K562 (cell line): ENCODE results near the gene PTCH2. TPM values are rescaled to one million over a fixed set of nuclear protein-coding genes. Genes with fewer than 3 reads are reported as not detected.

Experiments
- ELF2 ChIP-seq: fragments of 250-450 bp; sonication (Bioruptor Pico); IDR thresholded peaks from 2 replicates; pipeline ENCODE4 v1.5.0; 2021; ENCODE audit warnings: mild to moderate bottlenecking
- IRF2 ChIP-seq: sonication (generic); formaldehyde crosslinking; IDR thresholded peaks from 2 replicates; pipeline ENCODE4 v1.8.1; 2022; ENCODE audit warnings: mild to moderate bottlenecking, missing genetic modification reagents
- KLF13 ChIP-seq: fragments of 450-650 bp; IDR thresholded peaks from 2 replicates; pipeline ENCODE4 v1.6.1; 2016; ENCODE audit warnings: missing genetic modification characterization, low read depth, mild to moderate bottlenecking, missing compliant biosample characterization, moderate library complexity, borderline replicate concordance
- POLR2AphosphoS2 ChIP-seq: IDR thresholded peaks from 2 replicates; pipeline ENCODE4 v1.6.1; 2012; ENCODE audit warnings: low read length, improper control_type of control experiment
- SAFB ChIP-seq: fragments of 200-400 bp; formaldehyde crosslinking; IDR thresholded peaks from 2 replicates; pipeline ENCODE4 v1.6.1; 2017; ENCODE audit warnings: low read depth, low read length, borderline replicate concordance
- SUPT5H ChIP-seq: fragments of 450-650 bp; IDR thresholded peaks from 2 replicates; pipeline ENCODE4 v1.6.1; 2016
- ZNF436 ChIP-seq: fragments of 250-450, 450-650 bp; sonication (Bioruptor Pico); formaldehyde crosslinking; IDR thresholded peaks from 2 replicates; pipeline ENCODE4 v1.7.0; 2020; ENCODE audit warnings: mild to moderate bottlenecking
- ZNF592 ChIP-seq: fragments of 450-650 bp; IDR thresholded peaks from 2 replicates; pipeline ENCODE4 v1.6.1; 2017; ENCODE audit warnings: antibody characterized with exemption, mild to moderate bottlenecking
- polyA plus RNA-seq, 8 experiments: library from polyadenylated mRNA; depleted of rRNA in 4 of 8; stranded (reverse) in 5 of 8; unstranded in 3 of 8; fragments of >200 nt; fragmentation: Nextera tagmentation in 2 of 8; fragmentation: Illumina TruSeq in 1 of 8; extraction: Ambion mirVana in 2 of 8; extraction: Trizol in 1 of 8; gene quantifications; 2 replicates each; pipeline versions ENCODE4 v1.2.1 to v1.2.3, GENCODE V29; 2011 to 2014; ENCODE audit warnings: inconsistent platforms in 1 of 8, missing spikeins in 1 of 8
- total RNA-seq, 7 experiments: library from RNA; depleted of rRNA in 6 of 7; stranded (reverse); fragments of >200 nt in 6 of 7; fragmentation: Illumina TruSeq in 2 of 7; extraction: Trizol in 2 of 7; gene quantifications; 2 replicates each; pipeline versions ENCODE4 v1.2.1 to v1.2.3, GENCODE V29; 2011 to 2021; ENCODE audit warnings: low replicate concordance in 1 of 7
- TF ChIP-seq, protein P1 (sequence below): fragments of 250-450 bp; sonication (Bioruptor Pico); IDR thresholded peaks from 2 replicates; pipeline ENCODE4 v1.9.0; 2021; ENCODE audit warnings: mild to moderate bottlenecking, inconsistent platforms
- TF ChIP-seq, protein P2 (sequence below): sonication (generic); formaldehyde crosslinking; IDR thresholded peaks from 2 replicates; pipeline ENCODE4 v1.8.1; 2023; ENCODE audit warnings: missing genetic modification reagents, mild to moderate bottlenecking, borderline replicate concordance

PTCH2 gene
- total and polyA plus RNA-seq, 9 of the 15 experiments (the other 6 are each of a cell fraction or from before 2014, with no cell fraction given): 0.15 to 27.3 (median 0.48) TPM; not detected in 1

DNA sequence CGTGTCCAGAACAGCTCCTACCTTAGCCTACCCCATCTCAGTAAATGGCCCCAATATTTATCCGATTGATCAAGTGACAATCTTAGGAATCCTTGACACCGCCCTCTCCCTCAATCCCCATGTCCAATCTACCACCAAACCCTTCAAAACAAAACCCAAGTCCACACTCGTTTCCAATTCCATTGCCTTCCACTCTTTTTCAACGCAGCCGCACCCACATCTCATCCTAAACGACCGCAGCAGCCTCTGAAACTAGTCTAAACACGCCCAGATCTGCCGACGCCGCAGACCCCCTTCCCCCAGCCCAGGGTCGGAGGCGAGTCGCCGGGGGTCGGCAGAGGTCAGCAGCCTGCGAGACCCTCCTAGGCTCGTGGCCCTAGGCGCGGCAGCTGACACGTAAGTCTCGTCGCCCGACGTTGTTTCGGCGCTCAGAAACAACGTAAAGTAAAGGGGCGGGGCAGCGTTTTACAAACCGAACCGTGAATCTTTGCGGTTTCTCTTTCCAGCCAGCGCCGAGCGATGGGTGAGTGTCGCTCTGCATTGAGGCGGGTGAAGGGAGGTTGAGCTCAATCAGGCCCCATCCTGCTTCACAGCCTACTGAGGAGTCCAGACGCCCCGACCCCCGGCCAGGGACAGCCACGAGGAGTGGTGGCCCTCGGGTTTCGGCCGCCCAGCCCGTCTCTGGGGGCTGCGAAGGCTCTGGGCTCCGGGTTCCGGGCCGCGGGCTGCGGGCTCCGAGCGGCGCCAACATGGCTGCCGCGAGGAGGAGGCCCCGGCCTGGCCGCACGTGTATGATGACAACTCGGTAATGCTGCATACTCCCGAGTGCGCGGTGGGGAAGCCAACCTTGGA, 67.7 kb downstream of the PTCH2 start, which contains the start of gene RPS8 (continued):
- peak; percentile 87 for TF ChIP-seq ZNF592
- TF ChIP-seq, protein P1, sequence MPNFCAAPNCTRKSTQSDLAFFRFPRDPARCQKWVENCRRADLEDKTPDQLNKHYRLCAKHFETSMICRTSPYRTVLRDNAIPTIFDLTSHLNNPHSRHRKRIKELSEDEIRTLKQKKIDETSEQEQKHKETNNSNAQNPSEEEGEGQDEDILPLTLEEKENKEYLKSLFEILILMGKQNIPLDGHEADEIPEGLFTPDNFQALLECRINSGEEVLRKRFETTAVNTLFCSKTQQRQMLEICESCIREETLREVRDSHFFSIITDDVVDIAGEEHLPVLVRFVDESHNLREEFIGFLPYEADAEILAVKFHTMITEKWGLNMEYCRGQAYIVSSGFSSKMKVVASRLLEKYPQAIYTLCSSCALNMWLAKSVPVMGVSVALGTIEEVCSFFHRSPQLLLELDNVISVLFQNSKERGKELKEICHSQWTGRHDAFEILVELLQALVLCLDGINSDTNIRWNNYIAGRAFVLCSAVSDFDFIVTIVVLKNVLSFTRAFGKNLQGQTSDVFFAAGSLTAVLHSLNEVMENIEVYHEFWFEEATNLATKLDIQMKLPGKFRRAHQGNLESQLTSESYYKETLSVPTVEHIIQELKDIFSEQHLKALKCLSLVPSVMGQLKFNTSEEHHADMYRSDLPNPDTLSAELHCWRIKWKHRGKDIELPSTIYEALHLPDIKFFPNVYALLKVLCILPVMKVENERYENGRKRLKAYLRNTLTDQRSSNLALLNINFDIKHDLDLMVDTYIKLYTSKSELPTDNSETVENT (CRISPR knock-in tag): peak; percentile 87
- TF ChIP-seq ZNF436 (CRISPR knock-in tag): peak; percentile 47; the same call in 1 of the 2 replicates
- TF ChIP-seq SAFB: no peak
- TF ChIP-seq IRF2 (CRISPR knock-in tag): 0 out of 2 replicates have a peak, but pooled peaks have one; percentile 34
- TF ChIP-seq KLF13 (tag): peak; percentile 98
- peak; percentile 91 for TF ChIP-seq POLR2AphosphoS2
- peak; percentile 46; the same call in 1 of the 2 replicates for TF ChIP-seq ELF2 (CRISPR knock-in tag)
- TF ChIP-seq SUPT5H: peak; percentile 100
- TF ChIP-seq, protein P2, sequence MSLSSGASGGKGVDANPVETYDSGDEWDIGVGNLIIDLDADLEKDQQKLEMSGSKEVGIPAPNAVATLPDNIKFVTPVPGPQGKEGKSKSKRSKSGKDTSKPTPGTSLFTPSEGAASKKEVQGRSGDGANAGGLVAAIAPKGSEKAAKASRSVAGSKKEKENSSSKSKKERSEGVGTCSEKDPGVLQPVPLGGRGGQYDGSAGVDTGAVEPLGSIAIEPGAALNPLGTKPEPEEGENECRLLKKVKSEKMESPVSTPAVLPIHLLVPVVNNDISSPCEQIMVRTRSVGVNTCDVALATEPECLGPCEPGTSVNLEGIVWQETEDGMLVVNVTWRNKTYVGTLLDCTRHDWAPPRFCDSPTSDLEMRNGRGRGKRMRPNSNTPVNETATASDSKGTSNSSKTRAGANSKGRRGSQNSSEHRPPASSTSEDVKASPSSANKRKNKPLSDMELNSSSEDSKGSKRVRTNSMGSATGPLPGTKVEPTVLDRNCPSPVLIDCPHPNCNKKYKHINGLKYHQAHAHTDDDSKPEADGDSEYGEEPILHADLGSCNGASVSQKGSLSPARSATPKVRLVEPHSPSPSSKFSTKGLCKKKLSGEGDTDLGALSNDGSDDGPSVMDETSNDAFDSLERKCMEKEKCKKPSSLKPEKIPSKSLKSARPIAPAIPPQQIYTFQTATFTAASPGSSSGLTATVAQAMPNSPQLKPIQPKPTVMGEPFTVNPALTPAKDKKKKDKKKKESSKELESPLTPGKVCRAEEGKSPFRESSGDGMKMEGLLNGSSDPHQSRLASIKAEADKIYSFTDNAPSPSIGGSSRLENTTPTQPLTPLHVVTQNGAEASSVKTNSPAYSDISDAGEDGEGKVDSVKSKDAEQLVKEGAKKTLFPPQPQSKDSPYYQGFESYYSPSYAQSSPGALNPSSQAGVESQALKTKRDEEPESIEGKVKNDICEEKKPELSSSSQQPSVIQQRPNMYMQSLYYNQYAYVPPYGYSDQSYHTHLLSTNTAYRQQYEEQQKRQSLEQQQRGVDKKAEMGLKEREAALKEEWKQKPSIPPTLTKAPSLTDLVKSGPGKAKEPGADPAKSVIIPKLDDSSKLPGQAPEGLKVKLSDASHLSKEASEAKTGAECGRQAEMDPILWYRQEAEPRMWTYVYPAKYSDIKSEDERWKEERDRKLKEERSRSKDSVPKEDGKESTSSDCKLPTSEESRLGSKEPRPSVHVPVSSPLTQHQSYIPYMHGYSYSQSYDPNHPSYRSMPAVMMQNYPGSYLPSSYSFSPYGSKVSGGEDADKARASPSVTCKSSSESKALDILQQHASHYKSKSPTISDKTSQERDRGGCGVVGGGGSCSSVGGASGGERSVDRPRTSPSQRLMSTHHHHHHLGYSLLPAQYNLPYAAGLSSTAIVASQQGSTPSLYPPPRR (CRISPR knock-in tag): peak; percentile 95
